Neural crest cell (in vitro differentiated cells): Measurements from ENCODE around the gene ITGBL1. TPM values are rescaled to one million over a fixed set of nuclear protein-coding genes. Genes with fewer than 3 reads are reported as not detected.

ENCODE experiments used
- DNase-seq: peaks from one replicate; pipeline ENCODE4 v3.0.0; 2021; ENCODE audit warnings: low read depth, mixed read lengths, low spot score
- H3K27ac Mint-ChIP-seq: one replicate; pipeline ENCODE4 v1.8.0; 2021; ENCODE audit warnings: mild to moderate bottlenecking, mixed read lengths; ENCODE audit not compliant: unreplicated experiment
- H3K27me3 Mint-ChIP-seq: 2 replicates; pipeline ENCODE4 v1.8.0; 2021; ENCODE audit warnings: low read depth, mild to moderate bottlenecking, mixed read lengths
- H3K36me3 Mint-ChIP-seq: 2 replicates; pipeline ENCODE4 v1.8.0; 2021; ENCODE audit warnings: low read depth, mild to moderate bottlenecking, mixed read lengths
- H3K4me1 Mint-ChIP-seq: 2 replicates; pipeline ENCODE4 v1.8.0; 2021; ENCODE audit warnings: mixed read lengths
- H3K4me3 Mint-ChIP-seq: one replicate; pipeline ENCODE4 v1.8.0; 2021; ENCODE audit warnings: mild to moderate bottlenecking, mixed read lengths
- H3K9me3 Mint-ChIP-seq: 2 replicates; pipeline ENCODE4 v1.8.0; 2021; ENCODE audit warnings: mixed read lengths
- total RNA-seq: library from RNA; stranded (reverse); gene quantifications from 2 replicates; pipeline ENCODE4 v1.2.1, GENCODE V29; 2021
- TF ChIP-seq, protein P1 (sequence below): fragments of 200-600 bp; sonication (generic); conservative IDR thresholded peaks from 2 replicates; pipeline ENCODE4 v1.5.0; 2021; ENCODE audit warnings: antibody characterized with exemption, mild to moderate bottlenecking

Gene ITGBL1
- total RNA-seq, 1 donor from 2014 or later = not detected

GRCh38 chr13:101521371-101521770, 68.9 kb downstream of the ITGBL1 start:
- TF ChIP-seq, protein P1, sequence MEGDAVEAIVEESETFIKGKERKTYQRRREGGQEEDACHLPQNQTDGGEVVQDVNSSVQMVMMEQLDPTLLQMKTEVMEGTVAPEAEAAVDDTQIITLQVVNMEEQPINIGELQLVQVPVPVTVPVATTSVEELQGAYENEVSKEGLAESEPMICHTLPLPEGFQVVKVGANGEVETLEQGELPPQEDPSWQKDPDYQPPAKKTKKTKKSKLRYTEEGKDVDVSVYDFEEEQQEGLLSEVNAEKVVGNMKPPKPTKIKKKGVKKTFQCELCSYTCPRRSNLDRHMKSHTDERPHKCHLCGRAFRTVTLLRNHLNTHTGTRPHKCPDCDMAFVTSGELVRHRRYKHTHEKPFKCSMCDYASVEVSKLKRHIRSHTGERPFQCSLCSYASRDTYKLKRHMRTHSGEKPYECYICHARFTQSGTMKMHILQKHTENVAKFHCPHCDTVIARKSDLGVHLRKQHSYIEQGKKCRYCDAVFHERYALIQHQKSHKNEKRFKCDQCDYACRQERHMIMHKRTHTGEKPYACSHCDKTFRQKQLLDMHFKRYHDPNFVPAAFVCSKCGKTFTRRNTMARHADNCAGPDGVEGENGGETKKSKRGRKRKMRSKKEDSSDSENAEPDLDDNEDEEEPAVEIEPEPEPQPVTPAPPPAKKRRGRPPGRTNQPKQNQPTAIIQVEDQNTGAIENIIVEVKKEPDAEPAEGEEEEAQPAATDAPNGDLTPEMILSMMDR = no peak
- H3K27ac Mint-ChIP-seq = no peak overlapping the region
- no peaks in the 10 kb centered on the region for H3K36me3 Mint-ChIP-seq

DNA sequence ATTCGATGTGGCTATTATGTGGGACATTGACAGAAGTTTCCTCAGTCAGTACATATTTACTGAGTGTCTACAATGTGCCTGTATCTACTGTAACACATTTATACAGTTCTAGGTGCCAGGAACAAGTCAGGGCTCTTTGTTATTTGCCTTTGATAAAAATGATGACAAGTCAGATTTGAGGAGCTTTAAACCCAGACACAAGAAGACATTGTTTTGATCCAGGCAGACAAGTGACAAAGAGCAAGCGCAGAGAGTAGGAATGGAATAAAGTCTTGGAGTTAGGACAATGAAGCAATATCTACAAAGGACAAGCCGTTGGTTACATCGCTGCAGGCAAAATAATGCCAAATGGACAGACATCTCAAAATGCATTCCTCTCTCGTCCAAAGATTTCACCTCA, 70.1 kb downstream of the ITGBL1 start:
- no peak for DNase-seq
- Mint-ChIP-seq H3K4me1 (peaks cover 17% of the 10 kb centered on the region), H3K27me3 (no peaks in the 10 kb centered on the region), H3K9me3 (no peaks in the 10 kb centered on the region), H3K36me3 (no peaks in the 10 kb centered on the region), H3K4me3 (no peak overlapping the region), H3K27ac (no peak overlapping the region)
- TF ChIP-seq, protein P1 = no peak

More at GRCh38 chr13:101521371-101521770, 68.9 kb downstream of the ITGBL1 start:
- H3K9me3 Mint-ChIP-seq = no peaks in the 10 kb centered on the region
- no peak overlapping the region for H3K4me3 Mint-ChIP-seq
- peaks cover 17% of the 10 kb centered on the region for H3K4me1 Mint-ChIP-seq
- H3K27me3 Mint-ChIP-seq = no peaks in the 10 kb centered on the region
- no peak for DNase-seq

DNA sequence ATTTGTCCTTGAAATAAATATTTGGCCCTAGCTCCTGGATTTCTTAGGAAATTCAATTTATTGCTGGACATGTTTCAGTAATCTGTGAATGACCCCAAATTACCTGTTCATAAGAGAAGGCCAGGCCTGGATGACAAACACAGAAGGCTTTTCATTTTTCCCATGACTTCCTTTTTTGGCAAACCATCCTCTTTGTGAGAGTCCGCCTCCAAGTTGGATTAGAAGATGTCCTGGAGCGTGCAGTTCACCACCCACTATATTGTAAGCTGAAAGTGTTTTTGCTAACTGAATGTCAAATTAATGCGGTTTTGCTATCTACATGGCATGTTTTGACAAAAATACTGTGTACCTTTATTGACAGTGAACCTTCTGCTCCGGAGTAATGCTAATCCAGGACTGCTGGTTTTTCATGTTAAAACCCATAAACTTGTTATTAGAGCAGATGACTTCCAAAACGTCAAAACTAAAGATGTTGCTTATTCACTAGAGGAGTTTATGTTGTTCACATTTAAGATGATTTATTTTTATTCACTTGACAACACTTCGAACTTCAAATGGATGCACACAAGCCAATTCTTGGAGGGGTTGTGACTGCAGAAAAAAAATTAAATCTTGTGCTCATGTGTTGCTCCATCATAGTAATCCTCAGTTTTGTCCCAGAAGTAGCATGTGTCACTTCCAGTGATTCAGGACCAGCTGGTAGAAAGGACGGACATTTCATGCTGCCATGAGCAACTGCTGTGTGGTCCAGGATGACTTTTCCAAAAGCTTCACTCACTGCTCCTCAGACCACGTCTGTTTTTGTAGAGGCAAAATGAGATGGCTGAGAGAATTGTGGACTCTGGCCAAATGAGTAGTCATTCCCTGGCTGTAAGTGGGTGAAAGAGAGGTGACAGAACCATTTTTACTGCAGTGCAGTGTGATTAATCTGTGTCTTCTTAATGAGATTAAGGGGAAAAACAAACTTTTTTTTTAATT, 71.0 kb downstream of the ITGBL1 start:
- TF ChIP-seq, protein P1 = no peak
- Mint-ChIP-seq H3K27ac (no peak overlapping the region), H3K9me3 (no peaks in the 10 kb centered on the region), H3K4me3 (no peak overlapping the region), H3K27me3 (no peaks in the 10 kb centered on the region), H3K36me3 (no peaks in the 10 kb centered on the region), H3K4me1 (peaks cover 17% of the 10 kb centered on the region)
- DNase-seq = no peak

DNA sequence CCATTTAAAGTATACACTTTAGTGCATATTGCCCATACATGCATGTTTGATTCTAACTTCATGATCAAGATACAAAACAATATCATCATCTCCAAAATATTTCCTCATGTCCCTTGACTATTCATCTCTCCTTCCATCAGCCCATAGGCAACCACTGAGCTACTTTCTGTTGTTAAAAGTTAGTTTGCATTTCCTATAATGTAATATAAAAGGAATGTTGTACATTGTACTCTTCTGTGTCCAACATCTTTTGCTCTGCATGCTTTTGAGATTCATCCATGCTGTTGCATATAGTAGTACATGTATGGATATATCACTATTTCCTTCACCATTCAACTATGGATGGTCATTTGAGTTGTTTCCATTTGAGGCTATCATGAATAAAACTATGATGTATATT, 74.7 kb downstream of the ITGBL1 start:
- Mint-ChIP-seq H3K36me3 (no peaks in the 10 kb centered on the region), H3K4me3 (no peak overlapping the region), H3K27me3 (no peaks in the 10 kb centered on the region), H3K27ac (no peak overlapping the region), H3K9me3 (no peaks in the 10 kb centered on the region), H3K4me1 (peaks cover 17% of the 10 kb centered on the region)
- DNase-seq = no peak
- TF ChIP-seq, protein P1 = no peak

- TF ChIP-seq, protein P1 = no peak
- no peak for DNase-seq
- Mint-ChIP-seq H3K4me3 (no peak overlapping the region), H3K9me3 (no peaks in the 10 kb centered on the region), H3K27ac (no peak overlapping the region), H3K27me3 (no peaks in the 10 kb centered on the region), H3K4me1 (no peaks in the 10 kb centered on the region), H3K36me3 (no peaks in the 10 kb centered on the region)
These were observed 76.9 kb downstream of the ITGBL1 start for GRCh38 chr13:101529422-101529821.
